ENCODE results near the gene FHDC1.

The FHDC1 gene

DNA sequence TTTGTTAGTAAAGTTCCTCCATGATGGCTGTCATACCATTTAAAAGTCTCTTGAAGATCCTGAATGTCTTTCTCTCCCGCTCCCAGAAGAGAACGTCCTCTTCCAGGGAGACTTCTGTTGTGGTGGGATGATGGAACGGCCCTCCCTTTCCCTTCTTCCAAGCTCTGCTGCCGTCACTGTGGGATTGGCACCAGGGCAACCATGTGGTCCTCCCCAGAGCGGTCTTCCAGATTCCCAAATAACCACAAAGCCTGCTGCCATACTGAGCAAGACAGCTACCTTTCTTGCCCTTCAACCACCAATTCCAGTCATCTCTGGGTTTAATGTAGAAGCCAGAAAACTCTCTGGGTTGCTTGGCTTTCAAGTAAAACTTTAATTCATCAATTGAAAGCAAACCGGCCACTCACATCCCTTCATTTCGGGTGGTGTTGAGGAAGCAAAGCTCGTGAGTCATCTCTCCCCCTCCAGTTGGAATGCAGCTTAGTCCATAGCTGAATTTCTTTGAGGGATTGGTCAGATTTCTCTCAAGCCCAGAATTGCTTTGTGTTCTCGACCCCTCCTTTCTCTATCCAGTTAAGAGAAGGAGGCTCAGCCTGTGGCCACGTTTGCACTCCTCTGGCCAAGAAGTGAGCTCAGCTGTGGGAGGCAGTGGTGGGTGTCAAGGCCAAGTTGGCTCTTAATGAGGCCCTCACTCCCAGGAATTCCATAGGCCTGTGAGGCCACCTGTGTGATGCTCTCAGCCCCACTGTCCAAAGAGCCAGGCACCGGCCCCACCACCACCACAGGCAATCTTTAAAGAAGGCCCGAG is 36.9 kb downstream of the FHDC1 start:
- FAIRE-seq (no peak), DNase-seq (ENCODE audit: insufficient read length, low spot score) (no peak)

GRCh38 chr4:152973629-152974467 is 37.7 kb downstream of the FHDC1 start:
- no peak for TF ChIP-seq CTCF (IDR thresholded peaks at IDR 0.05; ENCODE audit: insufficient read depth, missing control alignments)
- FAIRE-seq = no peak
- DNase-seq (ENCODE audit: insufficient read length, low spot score) = no peak

More for the DNA sequence above, 36.9 kb downstream of the FHDC1 start:
- no peak for TF ChIP-seq CTCF (IDR thresholded peaks at IDR 0.05; ENCODE audit: insufficient read depth, missing control alignments)

- no peak for FAIRE-seq
- DNase-seq (ENCODE audit: insufficient read length, low spot score) = no peak
- TF ChIP-seq CTCF (IDR thresholded peaks at IDR 0.05; ENCODE audit: insufficient read depth, missing control alignments) = no peak
These were observed 38.6 kb downstream of the FHDC1 start for GRCh38 chr4:152974468-152975379.

GRCh38 chr4:152975380-152976211 is 39.5 kb downstream of the FHDC1 start:
- no peak for TF ChIP-seq CTCF (IDR thresholded peaks at IDR 0.05; ENCODE audit: insufficient read depth, missing control alignments)
- no peak for FAIRE-seq
- no peak for DNase-seq (ENCODE audit: insufficient read length, low spot score)

DNA sequence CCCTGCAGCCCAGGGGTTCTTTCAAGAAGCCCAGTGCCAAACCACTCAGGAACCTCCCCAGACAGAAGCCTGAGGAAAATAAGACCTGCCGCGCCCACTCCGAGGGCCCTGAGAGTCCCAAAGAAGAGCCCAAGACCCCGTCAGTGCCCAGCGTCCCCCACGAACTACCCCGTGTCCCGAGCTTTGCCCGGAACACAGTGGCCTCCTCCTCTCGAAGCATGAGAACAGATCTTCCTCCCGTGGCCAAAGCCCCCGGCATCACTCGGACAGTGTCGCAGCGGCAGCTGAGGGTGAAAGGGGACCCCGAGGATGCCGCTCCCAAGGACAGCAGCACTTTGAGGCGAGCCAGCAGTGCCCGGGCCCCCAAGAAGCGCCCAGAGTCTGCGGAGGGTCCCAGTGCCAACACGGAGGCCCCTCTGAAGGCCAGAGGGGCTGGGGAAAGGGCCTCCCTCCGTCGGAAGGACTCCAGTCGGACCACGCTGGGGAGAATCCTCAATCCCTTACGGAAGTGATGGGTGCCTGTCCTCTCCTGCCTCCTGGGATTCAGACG is 40.2 kb downstream of the FHDC1 start:
- no peak for FAIRE-seq

More for the DNA sequence above, 40.2 kb downstream of the FHDC1 start:
- DNase-seq (ENCODE audit: insufficient read length, low spot score) = no peak
- TF ChIP-seq CTCF (IDR thresholded peaks at IDR 0.05; ENCODE audit: insufficient read depth, missing control alignments) = no peak
